Measurements from ENCODE around the gene MB.

MB gene

DNA sequence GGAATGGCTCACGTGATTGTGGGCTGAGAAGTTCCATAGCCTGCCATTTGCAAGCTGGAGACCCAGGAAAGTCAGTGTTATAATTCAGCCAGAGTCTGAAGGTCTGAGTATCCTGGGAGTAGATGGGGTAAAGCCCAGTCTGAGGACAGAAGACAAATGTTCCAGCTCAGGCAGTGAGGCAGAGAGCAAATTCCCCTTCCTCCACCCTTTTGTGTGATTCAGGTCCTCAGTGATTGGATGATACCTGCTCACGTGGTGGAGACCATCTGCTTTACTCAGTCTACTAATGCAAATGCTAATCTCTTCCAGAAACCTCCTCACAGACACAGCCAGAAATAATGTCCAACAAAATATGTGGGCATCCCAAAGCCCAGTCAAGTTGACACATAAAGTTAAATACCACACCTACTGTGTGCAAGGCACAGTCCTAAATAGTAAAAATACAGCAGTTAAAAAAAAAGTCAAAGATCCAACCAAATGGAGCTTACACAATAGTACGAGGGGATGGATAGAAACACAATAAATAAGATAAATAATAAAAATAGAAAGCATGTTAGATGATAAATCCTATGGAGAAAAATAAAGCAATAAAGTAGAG lies 17.9 kb upstream of the MB start:
- Histone ChIP-seq H3K4me3 (replicated peaks; ENCODE audit: insufficient read depth, low read length) (no peak overlapping the region), H3K27me3 (ENCODE audit: insufficient read depth, poor library complexity, severe bottlenecking) (peaks cover 2% of the 10 kb centered on the region)
- TF ChIP-seq, protein P1, sequence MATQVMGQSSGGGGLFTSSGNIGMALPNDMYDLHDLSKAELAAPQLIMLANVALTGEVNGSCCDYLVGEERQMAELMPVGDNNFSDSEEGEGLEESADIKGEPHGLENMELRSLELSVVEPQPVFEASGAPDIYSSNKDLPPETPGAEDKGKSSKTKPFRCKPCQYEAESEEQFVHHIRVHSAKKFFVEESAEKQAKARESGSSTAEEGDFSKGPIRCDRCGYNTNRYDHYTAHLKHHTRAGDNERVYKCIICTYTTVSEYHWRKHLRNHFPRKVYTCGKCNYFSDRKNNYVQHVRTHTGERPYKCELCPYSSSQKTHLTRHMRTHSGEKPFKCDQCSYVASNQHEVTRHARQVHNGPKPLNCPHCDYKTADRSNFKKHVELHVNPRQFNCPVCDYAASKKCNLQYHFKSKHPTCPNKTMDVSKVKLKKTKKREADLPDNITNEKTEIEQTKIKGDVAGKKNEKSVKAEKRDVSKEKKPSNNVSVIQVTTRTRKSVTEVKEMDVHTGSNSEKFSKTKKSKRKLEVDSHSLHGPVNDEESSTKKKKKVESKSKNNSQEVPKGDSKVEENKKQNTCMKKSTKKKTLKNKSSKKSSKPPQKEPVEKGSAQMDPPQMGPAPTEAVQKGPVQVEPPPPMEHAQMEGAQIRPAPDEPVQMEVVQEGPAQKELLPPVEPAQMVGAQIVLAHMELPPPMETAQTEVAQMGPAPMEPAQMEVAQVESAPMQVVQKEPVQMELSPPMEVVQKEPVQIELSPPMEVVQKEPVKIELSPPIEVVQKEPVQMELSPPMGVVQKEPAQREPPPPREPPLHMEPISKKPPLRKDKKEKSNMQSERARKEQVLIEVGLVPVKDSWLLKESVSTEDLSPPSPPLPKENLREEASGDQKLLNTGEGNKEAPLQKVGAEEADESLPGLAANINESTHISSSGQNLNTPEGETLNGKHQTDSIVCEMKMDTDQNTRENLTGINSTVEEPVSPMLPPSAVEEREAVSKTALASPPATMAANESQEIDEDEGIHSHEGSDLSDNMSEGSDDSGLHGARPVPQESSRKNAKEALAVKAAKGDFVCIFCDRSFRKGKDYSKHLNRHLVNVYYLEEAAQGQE (IDR thresholded peaks at IDR 0.05; ENCODE audit: insufficient replicate concordance, low read depth): no peak
- TF ChIP-seq, protein P2, sequence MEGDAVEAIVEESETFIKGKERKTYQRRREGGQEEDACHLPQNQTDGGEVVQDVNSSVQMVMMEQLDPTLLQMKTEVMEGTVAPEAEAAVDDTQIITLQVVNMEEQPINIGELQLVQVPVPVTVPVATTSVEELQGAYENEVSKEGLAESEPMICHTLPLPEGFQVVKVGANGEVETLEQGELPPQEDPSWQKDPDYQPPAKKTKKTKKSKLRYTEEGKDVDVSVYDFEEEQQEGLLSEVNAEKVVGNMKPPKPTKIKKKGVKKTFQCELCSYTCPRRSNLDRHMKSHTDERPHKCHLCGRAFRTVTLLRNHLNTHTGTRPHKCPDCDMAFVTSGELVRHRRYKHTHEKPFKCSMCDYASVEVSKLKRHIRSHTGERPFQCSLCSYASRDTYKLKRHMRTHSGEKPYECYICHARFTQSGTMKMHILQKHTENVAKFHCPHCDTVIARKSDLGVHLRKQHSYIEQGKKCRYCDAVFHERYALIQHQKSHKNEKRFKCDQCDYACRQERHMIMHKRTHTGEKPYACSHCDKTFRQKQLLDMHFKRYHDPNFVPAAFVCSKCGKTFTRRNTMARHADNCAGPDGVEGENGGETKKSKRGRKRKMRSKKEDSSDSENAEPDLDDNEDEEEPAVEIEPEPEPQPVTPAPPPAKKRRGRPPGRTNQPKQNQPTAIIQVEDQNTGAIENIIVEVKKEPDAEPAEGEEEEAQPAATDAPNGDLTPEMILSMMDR (IDR thresholded peaks at IDR 0.05; ENCODE audit: insufficient read depth, low read length): no peak
- TF ChIP-seq SPI1 (IDR thresholded peaks at IDR 0.05; ENCODE audit: borderline replicate concordance, low read depth): no peak
- TF ChIP-seq POLR2AphosphoS5 (IDR thresholded peaks at IDR 0.05; ENCODE audit: low read depth): no peak
- TF ChIP-seq GABPA (IDR thresholded peaks at IDR 0.05; ENCODE audit: low read depth): no peak

DNA sequence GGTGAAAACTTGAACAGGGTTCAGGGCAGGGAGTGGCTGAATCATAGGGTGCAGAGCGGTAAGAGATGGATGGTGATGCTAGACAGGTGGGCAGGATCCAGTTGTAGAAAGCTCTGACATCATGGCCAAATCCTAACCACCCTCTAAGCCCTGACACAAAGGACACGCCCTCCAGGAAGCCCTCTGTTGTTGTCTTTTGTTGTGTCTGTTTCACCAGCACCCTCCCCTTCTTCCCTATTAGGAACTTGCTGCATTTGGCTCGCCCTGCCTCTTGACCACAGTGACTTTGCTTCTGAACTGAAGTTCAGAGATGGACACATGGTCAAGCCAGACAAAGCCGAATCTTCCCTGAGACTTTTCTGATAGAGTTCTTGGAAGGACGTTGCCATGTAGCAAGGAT lies 16.9 kb upstream of the MB start:
- Histone ChIP-seq H3K27ac (replicated peaks) (no peak overlapping the region), H3K4me3 (replicated peaks; ENCODE audit: insufficient read depth, low read length) (no peak overlapping the region), H3K27me3 (ENCODE audit: insufficient read depth, poor library complexity, severe bottlenecking) (peaks cover 5% of the 10 kb centered on the region)
- no peak for DNase-seq (ENCODE audit: low read depth in 1 of 2, low spot score in 1 of 2)
- TF ChIP-seq POLR2AphosphoS5 (IDR thresholded peaks at IDR 0.05; ENCODE audit: low read depth) (no peak), GABPA (IDR thresholded peaks at IDR 0.05; ENCODE audit: low read depth) (no peak), SPI1 (IDR thresholded peaks at IDR 0.05; ENCODE audit: borderline replicate concordance, low read depth) (no peak)
- TF ChIP-seq, protein P2 (IDR thresholded peaks at IDR 0.05; ENCODE audit: insufficient read depth, low read length): no peak
- TF ChIP-seq, protein P1 (IDR thresholded peaks at IDR 0.05; ENCODE audit: insufficient replicate concordance, low read depth): no peak

More for the DNA sequence above, 17.9 kb upstream of the MB start:
- DNase-seq (ENCODE audit: low read depth in 1 of 2, low spot score in 1 of 2): no peak
- H3K27ac ChIP-seq (replicated peaks): no peak overlapping the region

DNA sequence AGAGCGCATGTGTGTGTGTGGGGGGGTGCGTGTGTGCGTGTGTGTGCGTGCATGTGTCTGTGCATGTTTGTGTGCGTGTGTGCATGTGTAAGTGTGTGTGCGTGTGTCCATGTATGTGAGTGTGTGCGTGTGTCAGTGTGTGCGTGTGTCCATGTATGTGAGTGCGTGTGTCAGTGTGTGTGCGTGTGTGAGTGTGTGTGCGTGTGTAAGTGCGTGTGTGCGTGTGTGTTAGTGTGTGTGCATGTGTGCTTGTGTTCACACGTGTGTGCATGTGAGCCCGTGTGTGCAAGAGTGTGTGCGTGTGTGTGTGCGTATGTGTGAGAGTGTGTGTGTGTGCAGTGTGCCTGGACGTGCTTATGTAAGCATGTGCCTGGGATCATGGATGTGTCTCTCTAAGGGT lies 16.4 kb upstream of the MB start:
- TF ChIP-seq SPI1 (IDR thresholded peaks at IDR 0.05; ENCODE audit: borderline replicate concordance, low read depth) (no peak), GABPA (IDR thresholded peaks at IDR 0.05; ENCODE audit: low read depth) (no peak), POLR2AphosphoS5 (IDR thresholded peaks at IDR 0.05; ENCODE audit: low read depth) (no peak)
- TF ChIP-seq, protein P2 (IDR thresholded peaks at IDR 0.05; ENCODE audit: insufficient read depth, low read length): no peak
- TF ChIP-seq, protein P1 (IDR thresholded peaks at IDR 0.05; ENCODE audit: insufficient replicate concordance, low read depth): no peak
- H3K27ac ChIP-seq (replicated peaks): no peak overlapping the region
- H3K4me3 ChIP-seq (replicated peaks; ENCODE audit: insufficient read depth, low read length): no peak overlapping the region
- peaks cover 7% of the 10 kb centered on the region for H3K27me3 ChIP-seq (ENCODE audit: insufficient read depth, poor library complexity, severe bottlenecking)
- no peak for DNase-seq (ENCODE audit: low read depth in 1 of 2, low spot score in 1 of 2)
